Heart right ventricle (tissue), 16 donors: ENCODE measurements around the gene MEF2C. TPM values are rescaled to one million over a fixed set of nuclear protein-coding genes. Genes with fewer than 3 reads are reported as not detected.

ENCODE experiments used
- ATAC-seq, 8 donors: fragments of 200-7000 bp; cut with Tn5 transposase; one replicate each; pipeline ENCODE4 v1.9.1; 2020; ENCODE audit warnings: mild to moderate bottlenecking in 8 of 8, moderate library complexity in 8 of 8, moderate number of reproducible peaks in 1 of 8
- DNase-seq, 2 donors: peaks; one replicate each; pipeline ENCODE4 v3.0.0-alpha.2; 2020
- H3K27ac ChIP-seq, 10 donors: fragments of 200-600 bp; sonication (generic) in 2 of 10; one replicate each; pipeline versions ENCODE4 v1.5.0 to v1.8.0; 2020 to 2022; ENCODE audit warnings: mild to moderate bottlenecking in 3 of 10
- H3K27me3 ChIP-seq, 7 donors: fragments of 200-600 bp; one replicate each; pipeline ENCODE4 v1.8.0; 2021 to 2022; ENCODE audit warnings: mild to moderate bottlenecking in 2 of 7
- H3K36me3 ChIP-seq, 9 donors: fragments of 200-600 bp; sonication (generic) in 1 of 9; one replicate each; pipeline versions ENCODE4 v1.5.0 to v1.8.0; 2020 to 2022; ENCODE audit warnings: mild to moderate bottlenecking in 2 of 9
- H3K4me1 ChIP-seq, 9 donors: fragments of 200-600 bp; sonication (generic) in 1 of 9; one replicate each; pipeline versions ENCODE4 v1.5.0 to v1.8.0; 2020 to 2022; ENCODE audit warnings: mild to moderate bottlenecking in 4 of 9
- H3K4me3 ChIP-seq, 10 donors: fragments of 200-600 bp; sonication (generic) in 2 of 10; one replicate each; pipeline versions ENCODE4 v1.5.0 to v1.8.0; 2020 to 2022; ENCODE audit warnings: mild to moderate bottlenecking in 7 of 10, moderate library complexity in 2 of 10
- H3K9me3 ChIP-seq, 11 donors: fragments of 200-600 bp in 10 of 11; sonication (generic) in 2 of 11; one replicate each; pipeline versions ENCODE4 v1.5.0 to v1.8.0; 2013 to 2022; ENCODE audit warnings: mild to moderate bottlenecking in 2 of 11, control low read depth in 1 of 11, moderate library complexity in 1 of 11
- CTCF ChIP-seq, 9 donors: fragments of 200-600 bp; sonication (generic) in 2 of 9; IDR thresholded peaks; one replicate each; pipeline versions ENCODE4 v1.5.0 to v1.8.0; 2021 to 2022; ENCODE audit warnings: antibody characterized with exemption in 9 of 9, mild to moderate bottlenecking in 5 of 9, moderate library complexity in 1 of 9
- WGBS, 2 donors: extraction: QIAGEN DNeasy Blood & Tissue Kit; methylation state at CpG; one replicate each; pipeline ENCODE4 v1.1.7; 2013; ENCODE audit warnings: inconsistent platforms in 1 of 2; 5-methylcytosine and 5-hydroxymethylcytosine counted together
- intact Hi-C, 10 donors: fragments of 100-400 bp; cut with DNase I; formaldehyde crosslinking; loops; one replicate each; pipeline versions ENCODE4 v1.11.1 to v1.14.2; 2022
- polyA plus RNA-seq, 2 donors: library from polyadenylated mRNA; stranded (reverse); fragments of 200-250 nt; gene quantifications; one replicate each; pipeline ENCODE4 v1.2.3, GENCODE V29; 2013
- total RNA-seq, 10 donors: library from RNA; stranded (reverse); fragmentation: NEBNext Ultra II Directional in 3 of 10; extraction: Animal tissue kit (Norgen Biotek cat#: 25700) in 3 of 10; gene quantifications; one replicate each; pipeline versions ENCODE4 v1.2.1 to v1.2.4, GENCODE V29; 2021 to 2023
- donor health status: Arrhythmogenic right ventricular cardiomyopathy.
- donor health status: ischemic (EF 13 %, LVEDD 7.1; RV severe dilation, severe dysfunction).
- donor health status: healthy with polysubstance abuse.
- donor health status: DM: no; HTN: yes; CAD: no.
- donor health status: DM: no; HTN: no; CAD: no.
- donor health status: ischemic (EF 25% LVEDD 6.9; RV normal size, moderate dysfunction).
- donor health status: ischemic (EF 25% LVEDD 5.7; RV mildly dilated, moderate dysfunction).
- donor health status: healthy.
- donor health status: DM: yes; HTN: yes; CAD: no.
- donor health status: Ischemic cardiomyopathy.
- donor health status: ischemic (EF 35%, LVEDD 5.7; RV mildly dilated, moderate dysfunction).
- donor health status: nonischemic (EF 11% LVEDD 7.7; RV severe dilation, severe dysfunction).
- donor health status: DM: yes; HTN: yes; CAD: no.
- donor health status: PGD.
- donor health status: ischemic (EF 29% LVEDD 5.4; RV normal size, mild dysfunction).
- donor health status: nonischemic (EF 23%, LVEDD 6.1; RV moderate dilation, normal function).

MEF2C gene
- total and polyA plus RNA-seq, 12 donors = 11.2 to 88.7 (median 66.3) TPM

GRCh38 chr5:88815050-88815789, 67.8 kb downstream of the MEF2C start:
- DNase-seq (no peak), ATAC-seq (peak in 5 of 8 donors; percentile 26 to 66 (median 64))
- Histone ChIP-seq H3K27ac (peak overlapping the region in 9 of 10 donors; percentile 10 to 77 (median 61)), H3K36me3 (peaks cover 0 to 7% (median 0%) of the 10 kb centered on the region in 9 donors), H3K9me3 (no peaks in the 10 kb centered on the region), H3K27me3 (no peaks in the 10 kb centered on the region), H3K4me1 (peaks cover 0 to 100% (median 63%) of the 10 kb centered on the region in 9 donors), H3K4me3 (peak overlapping the region in 2 of 10 donors; percentile 6 to 7)
- intact Hi-C loops = loop anchor here in 2 of 10 donors (2.0 to 5.0 kb wide), 2 partner anchors 26 to 33 kb away; no protein-coding TSS in a partner anchor
- no peak for TF ChIP-seq CTCF (IDR thresholded peaks at IDR 0.05)

GRCh38 chr5:88813805-88814575, 69.0 kb downstream of the MEF2C start:
- Histone ChIP-seq H3K4me3 (no peak overlapping the region), H3K36me3 (peaks cover 0 to 8% (median 0%) of the 10 kb centered on the region in 9 donors), H3K27ac (peak overlapping the region in 9 of 10 donors; percentile 4 to 77 (median 61)), H3K9me3 (no peaks in the 10 kb centered on the region), H3K27me3 (no peaks in the 10 kb centered on the region), H3K4me1 (peaks cover 0 to 95% (median 62%) of the 10 kb centered on the region in 9 donors)
- intact Hi-C loops = loop anchor here in 1 of 10 donors (2.0 kb wide), 1 partner anchor 25 kb away; no protein-coding TSS in a partner anchor
- TF ChIP-seq CTCF (IDR thresholded peaks at IDR 0.05) = no peak
- ATAC-seq (peak in 6 of 8 donors; percentile 34 to 55 (median 47)), DNase-seq (no peak)
- 62 to 65% methylated on average over 17 of the region's 17 CpGs for WGBS, 2 donors

- intact Hi-C loops = no loop called here
- H3K9me3 ChIP-seq = no peaks in the 10 kb centered on the region
- peak overlapping the region in 7 of 10 donors; percentile 3 to 77 (median 41) for H3K27ac ChIP-seq
- TF ChIP-seq CTCF (IDR thresholded peaks at IDR 0.05) = no peak
- H3K4me1 ChIP-seq = peaks cover 0 to 88% (median 59%) of the 10 kb centered on the region in 9 donors
- ATAC-seq = peak in 5 of 8 donors; percentile 41 to 67 (median 55)
- DNase-seq = no peak
- H3K4me3 ChIP-seq = no peak overlapping the region
- no peaks in the 10 kb centered on the region for H3K27me3 ChIP-seq
- H3K36me3 ChIP-seq = peaks cover 0 to 8% (median 0%) of the 10 kb centered on the region in 9 donors
- WGBS, 2 donors = 33 to 39% methylated on average over 1 of the region's 1 CpG
Observed at GRCh38 chr5:88813244-88813643, 69.7 kb downstream of the MEF2C start.

- H3K36me3 ChIP-seq = peaks cover 0 to 24% (median 12%) of the 10 kb centered on the region in 9 donors
- H3K9me3 ChIP-seq = no peaks in the 10 kb centered on the region
- no peak overlapping the region for H3K4me3 ChIP-seq
- 92% methylated on average over 2 of the region's 2 CpGs for WGBS, 2 donors
- no peak for TF ChIP-seq CTCF (IDR thresholded peaks at IDR 0.05)
- no peaks in the 10 kb centered on the region for H3K27me3 ChIP-seq
- ATAC-seq = no peak
- DNase-seq = no peak
- peaks cover 0 to 50% (median 20%) of the 10 kb centered on the region in 9 donors for H3K4me1 ChIP-seq
- intact Hi-C loops = no loop called here
- no peak overlapping the region for H3K27ac ChIP-seq
Observed at GRCh38 chr5:88808153-88808552, 74.8 kb downstream of the MEF2C start.
